Keratinocyte (primary cell): ENCODE measurements around the gene ANKMY2. TPM values are rescaled to one million over a fixed set of nuclear protein-coding genes. Genes with fewer than 3 reads are reported as not detected.

Experiments
- DNase-seq: peaks from one replicate; pipeline ENCODE4 v3.0.0-alpha.2; 2011; ENCODE audit warnings: low read depth, missing footprints, low spot score
- FAIRE-seq: peaks from 2 replicates; lab custom pipeline; 2011; peaks lifted over from hg19 to GRCh38; lab: Jason Lieb, UNC
- H2AFZ ChIP-seq: 2 replicates; pipeline ENCODE4 v1.6.0; 2012; ENCODE audit warnings: low read length, control low read depth, inconsistent platforms; ENCODE audit not compliant: control insufficient read depth
- H3K27ac ChIP-seq: 2 replicates; pipeline ENCODE4 v1.5.1; 2011; ENCODE audit warnings: low read length; ENCODE audit not compliant: control insufficient read depth, insufficient read depth
- H3K27me3 ChIP-seq: 3 replicates; pipeline ENCODE4 v1.6.0; 2011; ENCODE audit warnings: low read length; ENCODE audit not compliant: control insufficient read depth, insufficient read depth; ENCODE audit errors: extremely low read depth
- H3K36me3 ChIP-seq, 2 experiments: 2 replicates in 1 of 2; 3 replicates in 1 of 2; pipeline ENCODE4 v1.5.1; 2011; ENCODE audit warnings: low read length in 2 of 2, mild to moderate bottlenecking in 1 of 2; ENCODE audit not compliant: control insufficient read depth in 2 of 2, insufficient read depth in 2 of 2; ENCODE audit errors: extremely low read depth in 1 of 2
- H3K4me1 ChIP-seq: 3 replicates; pipeline ENCODE4 v1.5.1; 2011; ENCODE audit warnings: low read length; ENCODE audit not compliant: control insufficient read depth, insufficient read depth; ENCODE audit errors: extremely low read depth
- H3K4me2 ChIP-seq: 3 replicates; pipeline ENCODE4 v1.6.0; 2011; ENCODE audit warnings: low read depth, low read length; ENCODE audit not compliant: control insufficient read depth, insufficient read depth; ENCODE audit errors: extremely low read depth
- H3K4me3 ChIP-seq, 3 experiments: fragments of 200-600 bp in 1 of 3; sonication (generic) in 1 of 3; 2 replicates in 2 of 3; 3 replicates in 1 of 3; pipeline ENCODE4 v1.5.1; 2011 to 2016; ENCODE audit warnings: low read length in 3 of 3, mild to moderate bottlenecking in 3 of 3, control low read depth in 2 of 3, inconsistent platforms in 1 of 3, low read depth in 1 of 3, mixed read lengths in 1 of 3, mixed run types in 1 of 3, moderate library complexity in 1 of 3; ENCODE audit not compliant: control insufficient read depth in 2 of 3, insufficient read depth in 2 of 3; ENCODE audit errors: extremely low read depth in 1 of 3
- H3K79me2 ChIP-seq: 2 replicates; pipeline ENCODE4 v1.6.0; 2012; ENCODE audit warnings: low read length; ENCODE audit not compliant: control insufficient read depth, insufficient read depth
- H3K9ac ChIP-seq: 3 replicates; pipeline ENCODE4 v1.6.0; 2011; ENCODE audit warnings: low read length; ENCODE audit not compliant: control insufficient read depth, insufficient read depth; ENCODE audit errors: extremely low read depth
- H3K9me1 ChIP-seq: 3 replicates; pipeline ENCODE4 v1.6.0; 2011; ENCODE audit warnings: low read length; ENCODE audit not compliant: control insufficient read depth, insufficient read depth; ENCODE audit errors: extremely low read depth
- H3K9me3 ChIP-seq: 2 replicates; pipeline ENCODE4 v1.5.1; 2012; ENCODE audit warnings: low read depth, low read length; ENCODE audit not compliant: control insufficient read depth
- H4K20me1 ChIP-seq: 3 replicates; pipeline ENCODE4 v1.6.0; 2011; ENCODE audit warnings: low read length; ENCODE audit not compliant: control insufficient read depth, insufficient read depth; ENCODE audit errors: extremely low read depth
- EZH2 ChIP-seq: IDR thresholded peaks from one replicate; pipeline ENCODE4 v1.6.1; 2012; ENCODE audit warnings: inconsistent platforms, mild to moderate bottlenecking, low read length, moderate library complexity
- dilution Hi-C: fragments of 300-500 bp; cut with MboI; formaldehyde crosslinking; loops from one replicate; pipeline ENCODE4 v1.7.0; 2020; ENCODE audit warnings: low sequenced_read_pairs; ENCODE audit not compliant: extremely low pct_ligation_motif_present
- polyA plus RNA-seq, 5 experiments: library from polyadenylated mRNA; depleted of rRNA in 3 of 5; stranded (reverse) in 3 of 5; stranded (forward) in 1 of 5; unstranded in 1 of 5; fragments of >200 nt; gene quantifications; 1 replicate in 1 of 5; 2 replicates in 3 of 5; 3 replicates in 1 of 5; pipeline versions ENCODE4 v1.2.1 to v1.2.3, GENCODE V29; 2011 to 2012; ENCODE audit warnings: missing spikeins in 2 of 5, low read depth in 1 of 5, low replicate concordance in 1 of 5
- TF ChIP-seq, protein P1 (sequence below), 3 experiments: IDR thresholded peaks in 1 of 3; conservative IDR thresholded peaks in 1 of 3; optimal IDR thresholded peaks in 1 of 3; 2 replicates in 2 of 3; 3 replicates in 1 of 3; pipeline versions ENCODE3 to v1.5.1; 2011; ENCODE audit warnings: low read length in 3 of 3, mild to moderate bottlenecking in 3 of 3, moderate library complexity in 2 of 3, control low read depth in 1 of 3, inconsistent platforms in 1 of 3; ENCODE audit not compliant: insufficient read depth in 2 of 3; ENCODE audit errors: extremely low read depth in 1 of 3

Gene ANKMY2
- polyA plus RNA-seq, 1 donor (not counting 4 experiments of a cell fraction or from before 2014, with no cell fraction given) = 13.3 TPM

GRCh38 chr7:16637379-16637778 lies 8.2 kb downstream of the ANKMY2 start:
- no peak for TF ChIP-seq EZH2
- TF ChIP-seq, protein P1, sequence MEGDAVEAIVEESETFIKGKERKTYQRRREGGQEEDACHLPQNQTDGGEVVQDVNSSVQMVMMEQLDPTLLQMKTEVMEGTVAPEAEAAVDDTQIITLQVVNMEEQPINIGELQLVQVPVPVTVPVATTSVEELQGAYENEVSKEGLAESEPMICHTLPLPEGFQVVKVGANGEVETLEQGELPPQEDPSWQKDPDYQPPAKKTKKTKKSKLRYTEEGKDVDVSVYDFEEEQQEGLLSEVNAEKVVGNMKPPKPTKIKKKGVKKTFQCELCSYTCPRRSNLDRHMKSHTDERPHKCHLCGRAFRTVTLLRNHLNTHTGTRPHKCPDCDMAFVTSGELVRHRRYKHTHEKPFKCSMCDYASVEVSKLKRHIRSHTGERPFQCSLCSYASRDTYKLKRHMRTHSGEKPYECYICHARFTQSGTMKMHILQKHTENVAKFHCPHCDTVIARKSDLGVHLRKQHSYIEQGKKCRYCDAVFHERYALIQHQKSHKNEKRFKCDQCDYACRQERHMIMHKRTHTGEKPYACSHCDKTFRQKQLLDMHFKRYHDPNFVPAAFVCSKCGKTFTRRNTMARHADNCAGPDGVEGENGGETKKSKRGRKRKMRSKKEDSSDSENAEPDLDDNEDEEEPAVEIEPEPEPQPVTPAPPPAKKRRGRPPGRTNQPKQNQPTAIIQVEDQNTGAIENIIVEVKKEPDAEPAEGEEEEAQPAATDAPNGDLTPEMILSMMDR (optimal IDR thresholded peaks at IDR 0.05 in 1 of 3, IDR thresholded peaks at IDR 0.05 in 1 of 3, conservative IDR thresholded peaks at IDR 0.05 in 1 of 3; ENCODE audit: extremely low read depth in 1 of 3, insufficient read depth in 2 of 3, low read length in 3 of 3) = no peak
- H3K9ac ChIP-seq = no peak overlapping the region
- no peaks in the 10 kb centered on the region for H3K4me1 ChIP-seq
- H3K27me3 ChIP-seq = no peaks in the 10 kb centered on the region
- H3K4me3 ChIP-seq = no peak overlapping the region
- no peak for FAIRE-seq
- no peaks in the 10 kb centered on the region for H4K20me1 ChIP-seq
- no peaks in the 10 kb centered on the region for H3K9me1 ChIP-seq
- dilution Hi-C loops = no loop called here
- no peak overlapping the region for H3K27ac ChIP-seq
- no peaks in the 10 kb centered on the region for H3K9me3 ChIP-seq
- peaks cover 2 to 3% of the 10 kb centered on the region in 2 experiments for H3K36me3 ChIP-seq
- H2AFZ ChIP-seq = no peak overlapping the region
- H3K79me2 ChIP-seq = peaks cover 2% of the 10 kb centered on the region
- H3K4me2 ChIP-seq = no peak overlapping the region
- no peak for DNase-seq

DNA sequence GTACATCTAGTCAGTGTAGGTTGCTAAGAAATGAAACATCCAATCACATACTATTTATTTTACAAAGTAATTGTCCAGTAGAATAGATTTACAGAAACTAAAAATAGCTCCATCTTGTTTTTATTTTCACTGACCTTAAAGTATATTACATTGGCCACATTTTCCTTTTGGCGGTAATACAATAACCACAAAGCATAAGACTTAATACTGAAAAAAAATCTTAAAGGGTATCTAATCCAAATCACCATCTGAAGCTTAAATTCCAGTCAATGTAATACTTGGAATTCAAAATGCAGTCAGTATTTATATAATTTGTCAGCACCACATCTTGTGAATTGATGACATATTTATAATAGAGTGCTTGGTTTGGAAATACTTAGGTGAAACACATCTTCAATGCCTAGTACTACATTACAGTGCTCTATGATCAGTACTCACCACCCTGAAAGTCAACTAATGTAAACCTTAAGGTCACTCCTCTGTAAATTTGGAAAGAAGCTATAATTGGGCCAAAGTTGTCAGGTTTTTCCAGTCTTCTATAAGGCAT lies 8.9 kb downstream of the ANKMY2 start:
- Histone ChIP-seq H3K4me2 (no peak overlapping the region), H3K27me3 (no peaks in the 10 kb centered on the region), H3K9ac (no peak overlapping the region), H3K4me1 (no peaks in the 10 kb centered on the region), H3K9me3 (no peaks in the 10 kb centered on the region), H3K4me3 (no peak overlapping the region), H3K36me3 (peaks cover 2 to 3% of the 10 kb centered on the region in 2 experiments), H3K27ac (no peak overlapping the region), H4K20me1 (no peaks in the 10 kb centered on the region), H2AFZ (no peak overlapping the region), H3K9me1 (no peaks in the 10 kb centered on the region), H3K79me2 (peaks cover 2% of the 10 kb centered on the region)
- DNase-seq (no peak), FAIRE-seq (no peak)
- dilution Hi-C loops = no loop called here
- no peak for TF ChIP-seq EZH2
- TF ChIP-seq, protein P1 (optimal IDR thresholded peaks at IDR 0.05 in 1 of 3, IDR thresholded peaks at IDR 0.05 in 1 of 3, conservative IDR thresholded peaks at IDR 0.05 in 1 of 3; ENCODE audit: extremely low read depth in 1 of 3, insufficient read depth in 2 of 3, low read length in 3 of 3) = no peak
